Stomach (tissue), 4 donors: ENCODE data around the gene TMEM51.

Source experiments
- EP300 ChIP-seq: sonication (generic); formaldehyde crosslinking; IDR thresholded peaks from one replicate; pipeline ENCODE4 v1.6.1; 2017; ENCODE audit warnings: antibody characterized with exemption
- POLR2A ChIP-seq, 4 donors: fragments of 450-650 bp; IDR thresholded peaks; one replicate each; pipeline ENCODE4 v1.6.1; 2016; ENCODE audit warnings: antibody characterized with exemption in 4 of 4, control low read depth in 2 of 4, mild to moderate bottlenecking in 1 of 4, moderate library complexity in 1 of 4
- POLR2AphosphoS5 ChIP-seq, 3 donors: sonication (generic); formaldehyde crosslinking; IDR thresholded peaks; one replicate each; pipeline ENCODE4 v1.6.1; 2016; ENCODE audit warnings: antibody characterized with exemption in 3 of 3
- TF ChIP-seq, protein P1 (sequence below), 7 experiments: fragments of 450-650 bp in 4 of 7; fragments of 200-600 bp in 3 of 7; sonication (generic) in 3 of 7; IDR thresholded peaks; one replicate each; pipeline ENCODE4 v1.5.1; 2016 to 2019; ENCODE audit warnings: antibody characterized with exemption in 7 of 7, control low read depth in 2 of 7, mild to moderate bottlenecking in 1 of 7

DNA sequence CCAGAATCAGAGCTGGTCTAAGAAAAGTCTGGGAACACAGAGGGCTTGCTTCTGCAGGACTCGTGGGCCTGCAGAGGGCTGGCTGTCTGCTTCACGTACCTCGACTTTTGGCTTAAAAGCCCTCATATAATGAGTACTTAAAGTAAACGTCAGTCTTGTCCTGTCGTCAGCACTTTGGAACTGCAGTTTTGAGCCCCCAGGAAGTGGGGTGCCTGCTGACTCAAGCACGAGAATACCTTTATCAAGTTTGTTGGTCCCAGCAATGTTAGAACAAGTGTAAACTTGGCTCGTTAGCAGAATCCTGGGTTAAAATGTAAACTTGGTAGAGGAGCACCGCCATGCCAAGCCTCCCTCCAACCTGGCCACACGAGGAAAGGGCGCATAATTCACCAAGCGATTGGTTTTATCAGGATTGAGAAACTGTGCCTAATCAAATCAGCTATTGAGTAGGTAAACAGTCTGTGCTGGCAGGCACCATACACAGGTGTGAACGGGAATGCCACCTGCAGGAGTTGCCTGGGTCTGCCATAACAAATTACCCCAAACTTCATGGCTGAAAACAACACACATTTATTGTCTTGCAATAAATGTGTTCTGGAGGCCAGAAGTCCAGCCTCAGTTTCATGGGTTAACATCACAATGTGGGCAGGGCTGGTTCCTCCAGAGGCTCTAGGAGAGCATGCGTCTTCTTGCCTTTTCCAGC is 48.5 kb downstream of the TMEM51 start:
- TF ChIP-seq, protein P1, sequence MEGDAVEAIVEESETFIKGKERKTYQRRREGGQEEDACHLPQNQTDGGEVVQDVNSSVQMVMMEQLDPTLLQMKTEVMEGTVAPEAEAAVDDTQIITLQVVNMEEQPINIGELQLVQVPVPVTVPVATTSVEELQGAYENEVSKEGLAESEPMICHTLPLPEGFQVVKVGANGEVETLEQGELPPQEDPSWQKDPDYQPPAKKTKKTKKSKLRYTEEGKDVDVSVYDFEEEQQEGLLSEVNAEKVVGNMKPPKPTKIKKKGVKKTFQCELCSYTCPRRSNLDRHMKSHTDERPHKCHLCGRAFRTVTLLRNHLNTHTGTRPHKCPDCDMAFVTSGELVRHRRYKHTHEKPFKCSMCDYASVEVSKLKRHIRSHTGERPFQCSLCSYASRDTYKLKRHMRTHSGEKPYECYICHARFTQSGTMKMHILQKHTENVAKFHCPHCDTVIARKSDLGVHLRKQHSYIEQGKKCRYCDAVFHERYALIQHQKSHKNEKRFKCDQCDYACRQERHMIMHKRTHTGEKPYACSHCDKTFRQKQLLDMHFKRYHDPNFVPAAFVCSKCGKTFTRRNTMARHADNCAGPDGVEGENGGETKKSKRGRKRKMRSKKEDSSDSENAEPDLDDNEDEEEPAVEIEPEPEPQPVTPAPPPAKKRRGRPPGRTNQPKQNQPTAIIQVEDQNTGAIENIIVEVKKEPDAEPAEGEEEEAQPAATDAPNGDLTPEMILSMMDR (IDR thresholded peaks at IDR 0.05), result peak in 3 of 7 experiments; percentile 14 to 35 (median 30)
- TF ChIP-seq POLR2AphosphoS5 (IDR thresholded peaks at IDR 0.05) (peak; percentile 26 to 92 (median 82)), POLR2A (IDR thresholded peaks at IDR 0.05) (no peak), EP300 (no peak)
